Aorta (tissue), 5 donors: ENCODE data around the gene NLRP9. TPM values are rescaled to one million over a fixed set of nuclear protein-coding genes. Genes with fewer than 3 reads are reported as not detected.

Source experiments
- ATAC-seq: fragments of 200-7000 bp; cut with Tn5 transposase; one replicate; pipeline ENCODE4 v1.9.1; 2022; ENCODE audit warnings: moderate library complexity; ENCODE audit not compliant: low FRiP score
- DNase-seq, 2 donors: peaks; one replicate each; pipeline ENCODE4 v3.0.0-alpha.2; 2020
- H3K27ac ChIP-seq, 2 donors: one replicate each; pipeline ENCODE4 v1.5.1; 2013; ENCODE audit warnings: low read length in 2 of 2, mild to moderate bottlenecking in 2 of 2, moderate library complexity in 2 of 2, control low read depth in 1 of 2, inconsistent platforms in 1 of 2, low read depth in 1 of 2
- H3K27me3 ChIP-seq, 2 donors: one replicate each; pipeline ENCODE4 v1.6.1; 2013; ENCODE audit warnings: control low read depth in 1 of 2, low read length in 1 of 2, mild to moderate bottlenecking in 1 of 2, moderate library complexity in 1 of 2; ENCODE audit not compliant: insufficient read depth in 2 of 2, control insufficient read depth in 1 of 2
- H3K36me3 ChIP-seq, 2 donors: one replicate each; pipeline ENCODE4 v1.6.1; 2013; ENCODE audit warnings: control low read depth in 1 of 2, low read length in 1 of 2, mild to moderate bottlenecking in 1 of 2; ENCODE audit not compliant: insufficient read depth in 2 of 2, control insufficient read depth in 1 of 2
- H3K4me1 ChIP-seq, 2 donors: one replicate each; pipeline ENCODE4 v1.6.1; 2013; ENCODE audit warnings: low read length in 2 of 2, control low read depth in 1 of 2, mild to moderate bottlenecking in 1 of 2, moderate library complexity in 1 of 2; ENCODE audit not compliant: insufficient read depth in 2 of 2, control insufficient read depth in 1 of 2
- H3K4me3 ChIP-seq, 2 donors: one replicate each; pipeline ENCODE4 v1.5.1; 2013; ENCODE audit warnings: low read length in 2 of 2, control low read depth in 1 of 2, mild to moderate bottlenecking in 1 of 2
- H3K9me3 ChIP-seq: one replicate; pipeline ENCODE4 v1.6.1; 2013; ENCODE audit warnings: mild to moderate bottlenecking, low read length; ENCODE audit not compliant: control insufficient read depth
- WGBS, 2 donors: extraction: QIAGEN DNeasy Blood & Tissue Kit; methylation state at CpG; one replicate each; pipeline ENCODE4 v1.1.7; 2013; 5-methylcytosine and 5-hydroxymethylcytosine counted together
- intact Hi-C, 2 donors: fragments of 100-400 bp; cut with DNase I; formaldehyde crosslinking; loops; one replicate each; pipeline versions ENCODE4 v1.14.2 to v1.15.0; 2022
- polyA plus RNA-seq, 2 donors: library from polyadenylated mRNA; stranded (reverse); fragments of 200-250 nt; gene quantifications; one replicate each; pipeline ENCODE4 v1.2.3, GENCODE V29; 2013
- total RNA-seq, 2 donors: library from RNA; stranded (reverse); fragmentation: NEBNext Ultra II Directional; extraction: Animal tissue kit (Norgen Biotek cat#: 25700); gene quantifications; one replicate each; pipeline ENCODE4 v1.2.1, GENCODE V29; 2021
- donor health status: healthy with polysubstance abuse.
- donor health status: Bipolar disorder and iron deficiency.
- donor health status: DM: no; HTN: no; CAD: no.
- donor health status: DM: no; HTN: no; CAD: no.
- donor health status: DM: yes; HTN: yes; CAD: no.

The NLRP9 gene
- total and polyA plus RNA-seq, 4 donors, result not detected

- 70 to 90% methylated on average over 2 of the region's 3 CpGs for WGBS, 2 donors
- Histone ChIP-seq H3K36me3 (no peaks in the 10 kb centered on the region), H3K9me3 (peaks cover 1% of the 10 kb centered on the region), H3K4me1 (no peaks in the 10 kb centered on the region), H3K4me3 (no peak overlapping the region), H3K27me3 (no peaks in the 10 kb centered on the region), H3K27ac (no peak overlapping the region)
- ATAC-seq, result no peak
- intact Hi-C loops, result no loop called here
- DNase-seq, result no peak
These were observed 25.2 kb downstream of the NLRP9 start for GRCh38 chr19:55712804-55713631.

- H3K9me3 ChIP-seq, result no peaks in the 10 kb centered on the region
- DNase-seq (no peak), ATAC-seq (no peak)
- H3K27me3 ChIP-seq, result no peaks in the 10 kb centered on the region
- H3K4me1 ChIP-seq, result no peaks in the 10 kb centered on the region
- H3K27ac ChIP-seq, result no peak overlapping the region
- intact Hi-C loops, result no loop called here
- H3K36me3 ChIP-seq, result no peaks in the 10 kb centered on the region
- 73 to 77% methylated on average over 18 of the region's 18 CpGs for WGBS, 2 donors
- H3K4me3 ChIP-seq, result no peak overlapping the region
These were observed 26.5 kb downstream of the NLRP9 start for GRCh38 chr19:55711719-55712118.

- H3K9me3 ChIP-seq, result no peaks in the 10 kb centered on the region
- ATAC-seq, result no peak
- no peaks in the 10 kb centered on the region for H3K27me3 ChIP-seq
- H3K4me3 ChIP-seq, result no peak overlapping the region
- intact Hi-C loops, result no loop called here
- no peak for DNase-seq
- no peak overlapping the region for H3K27ac ChIP-seq
- H3K4me1 ChIP-seq, result no peaks in the 10 kb centered on the region
- peaks cover 0 to 1% of the 10 kb centered on the region in 2 donors for H3K36me3 ChIP-seq
- 92% methylated on average over 3 of the region's 3 CpGs for WGBS, 2 donors
These were observed 32.2 kb downstream of the NLRP9 start for GRCh38 chr19:55705972-55706371.

- H3K4me3 ChIP-seq, result no peak overlapping the region
- H3K27ac ChIP-seq, result no peak overlapping the region
- intact Hi-C loops, result no loop called here
- no peak for DNase-seq
- WGBS, 2 donors, result 93 to 96% methylated on average over 15 of the region's 15 CpGs
- H3K27me3 ChIP-seq, result no peaks in the 10 kb centered on the region
- no peaks in the 10 kb centered on the region for H3K9me3 ChIP-seq
- ATAC-seq, result no peak
- H3K4me1 ChIP-seq, result no peaks in the 10 kb centered on the region
- H3K36me3 ChIP-seq, result peaks cover 0 to 1% of the 10 kb centered on the region in 2 donors
These were observed 33.5 kb downstream of the NLRP9 start for GRCh38 chr19:55704494-55705245.

GRCh38 chr19:55703790-55704215, 34.4 kb downstream of the NLRP9 start:
- no peak overlapping the region for H3K4me3 ChIP-seq
- 37 to 42% methylated on average over 38 of the region's 38 CpGs for WGBS, 2 donors
- peak in 1 of 2 donors; percentile 79 for DNase-seq
- no peak for ATAC-seq
- H3K27ac ChIP-seq, result no peak overlapping the region
- no peaks in the 10 kb centered on the region for H3K27me3 ChIP-seq
- H3K36me3 ChIP-seq, result peaks cover 0 to 1% of the 10 kb centered on the region in 2 donors
- intact Hi-C loops, result no loop called here
- no peaks in the 10 kb centered on the region for H3K9me3 ChIP-seq
- H3K4me1 ChIP-seq, result no peaks in the 10 kb centered on the region

GRCh38 chr19:55702131-55702627, 36.0 kb downstream of the NLRP9 start:
- no peaks in the 10 kb centered on the region for H3K27me3 ChIP-seq
- no peaks in the 10 kb centered on the region for H3K9me3 ChIP-seq
- 80 to 83% methylated on average over 13 of the region's 13 CpGs for WGBS, 2 donors
- no peak overlapping the region for H3K27ac ChIP-seq
- H3K4me3 ChIP-seq, result no peak overlapping the region
- ATAC-seq (no peak), DNase-seq (peak in 1 of 2 donors; percentile 52)
- intact Hi-C loops, result no loop called here
- no peaks in the 10 kb centered on the region for H3K4me1 ChIP-seq
- H3K36me3 ChIP-seq, result peaks cover 0 to 1% of the 10 kb centered on the region in 2 donors

- Histone ChIP-seq H3K27ac (no peak overlapping the region), H3K36me3 (peaks cover 0 to 5% of the 10 kb centered on the region in 2 donors), H3K4me1 (no peaks in the 10 kb centered on the region), H3K27me3 (no peaks in the 10 kb centered on the region), H3K9me3 (no peaks in the 10 kb centered on the region), H3K4me3 (no peak overlapping the region)
- DNase-seq (peak in 1 of 2 donors; percentile 64), ATAC-seq (no peak)
- WGBS, 2 donors, result 96% methylated on average over 12 of the region's 12 CpGs
- intact Hi-C loops, result no loop called here
These were observed 37.4 kb downstream of the NLRP9 start for GRCh38 chr19:55700813-55701212.

GRCh38 chr19:55699221-55699620, 39.0 kb downstream of the NLRP9 start:
- Histone ChIP-seq H3K27ac (no peak overlapping the region), H3K4me1 (no peaks in the 10 kb centered on the region), H3K4me3 (no peak overlapping the region), H3K9me3 (no peaks in the 10 kb centered on the region), H3K36me3 (peaks cover 4 to 5% of the 10 kb centered on the region in 2 donors), H3K27me3 (no peaks in the 10 kb centered on the region)
- 86 to 87% methylated on average over 11 of the region's 11 CpGs for WGBS, 2 donors
- no peak for ATAC-seq
- DNase-seq, result peak in 1 of 2 donors; percentile 43
- intact Hi-C loops, result no loop called here
